ENCODE data around the gene OTUD1. TPM values are rescaled to one million over a fixed set of nuclear protein-coding genes. Genes with fewer than 3 reads are reported as not detected.

OTUD1 gene
- total RNA-seq, 2 donors from 2014 or later: 6.6 to 20.7 TPM

GRCh38 chr10:23414658-23415057 lies 24.2 kb upstream of the OTUD1 start:
- Histone ChIP-seq H3K9ac (ENCODE audit: low read depth in 2 of 2, low read length in 2 of 2) (no peak overlapping the region), H3K27me3 (no peaks in the 10 kb centered on the region), H3K9me3 (no peaks in the 10 kb centered on the region), H3K36me3 (no peaks in the 10 kb centered on the region), H3K4me1 (no peaks in the 10 kb centered on the region), H3K27ac (no peak overlapping the region), H3K4me3 (no peak overlapping the region)
- no peak for DNase-seq
- TF ChIP-seq, protein P1, sequence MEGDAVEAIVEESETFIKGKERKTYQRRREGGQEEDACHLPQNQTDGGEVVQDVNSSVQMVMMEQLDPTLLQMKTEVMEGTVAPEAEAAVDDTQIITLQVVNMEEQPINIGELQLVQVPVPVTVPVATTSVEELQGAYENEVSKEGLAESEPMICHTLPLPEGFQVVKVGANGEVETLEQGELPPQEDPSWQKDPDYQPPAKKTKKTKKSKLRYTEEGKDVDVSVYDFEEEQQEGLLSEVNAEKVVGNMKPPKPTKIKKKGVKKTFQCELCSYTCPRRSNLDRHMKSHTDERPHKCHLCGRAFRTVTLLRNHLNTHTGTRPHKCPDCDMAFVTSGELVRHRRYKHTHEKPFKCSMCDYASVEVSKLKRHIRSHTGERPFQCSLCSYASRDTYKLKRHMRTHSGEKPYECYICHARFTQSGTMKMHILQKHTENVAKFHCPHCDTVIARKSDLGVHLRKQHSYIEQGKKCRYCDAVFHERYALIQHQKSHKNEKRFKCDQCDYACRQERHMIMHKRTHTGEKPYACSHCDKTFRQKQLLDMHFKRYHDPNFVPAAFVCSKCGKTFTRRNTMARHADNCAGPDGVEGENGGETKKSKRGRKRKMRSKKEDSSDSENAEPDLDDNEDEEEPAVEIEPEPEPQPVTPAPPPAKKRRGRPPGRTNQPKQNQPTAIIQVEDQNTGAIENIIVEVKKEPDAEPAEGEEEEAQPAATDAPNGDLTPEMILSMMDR (IDR thresholded peaks at IDR 0.05): no peak
- intact Hi-C loops (cut with DNase I): no loop called here

DNA sequence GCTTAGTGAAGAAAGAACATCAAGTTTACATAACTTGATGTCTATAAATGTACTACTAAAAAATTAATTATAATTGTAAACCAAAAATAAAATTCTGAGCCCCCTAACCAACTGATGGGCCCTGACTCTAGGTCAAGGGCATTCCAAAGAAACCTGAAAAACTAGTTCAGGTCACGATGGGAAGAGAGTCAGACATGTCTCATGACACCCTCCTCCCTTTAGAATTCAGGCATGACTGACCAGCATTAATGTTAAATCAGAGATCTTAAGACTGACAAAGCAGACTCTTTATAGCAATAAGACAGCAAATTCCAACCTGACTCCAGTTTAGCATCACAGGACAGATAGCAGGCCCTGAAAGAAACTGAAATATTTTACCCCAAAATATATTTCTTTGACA lies 21.6 kb upstream of the OTUD1 start:
- no peak overlapping the region for H3K27ac ChIP-seq
- no peak for DNase-seq
- no peaks in the 10 kb centered on the region for H3K36me3 ChIP-seq
- no peak overlapping the region for H3K4me3 ChIP-seq
- H3K9me3 ChIP-seq: no peaks in the 10 kb centered on the region
- TF ChIP-seq, protein P1 (IDR thresholded peaks at IDR 0.05): no peak
- intact Hi-C loops (cut with DNase I): no loop called here
- no peaks in the 10 kb centered on the region for H3K27me3 ChIP-seq
- no peaks in the 10 kb centered on the region for H3K4me1 ChIP-seq
- no peak overlapping the region for H3K9ac ChIP-seq (ENCODE audit: low read depth in 2 of 2, low read length in 2 of 2)

DNA sequence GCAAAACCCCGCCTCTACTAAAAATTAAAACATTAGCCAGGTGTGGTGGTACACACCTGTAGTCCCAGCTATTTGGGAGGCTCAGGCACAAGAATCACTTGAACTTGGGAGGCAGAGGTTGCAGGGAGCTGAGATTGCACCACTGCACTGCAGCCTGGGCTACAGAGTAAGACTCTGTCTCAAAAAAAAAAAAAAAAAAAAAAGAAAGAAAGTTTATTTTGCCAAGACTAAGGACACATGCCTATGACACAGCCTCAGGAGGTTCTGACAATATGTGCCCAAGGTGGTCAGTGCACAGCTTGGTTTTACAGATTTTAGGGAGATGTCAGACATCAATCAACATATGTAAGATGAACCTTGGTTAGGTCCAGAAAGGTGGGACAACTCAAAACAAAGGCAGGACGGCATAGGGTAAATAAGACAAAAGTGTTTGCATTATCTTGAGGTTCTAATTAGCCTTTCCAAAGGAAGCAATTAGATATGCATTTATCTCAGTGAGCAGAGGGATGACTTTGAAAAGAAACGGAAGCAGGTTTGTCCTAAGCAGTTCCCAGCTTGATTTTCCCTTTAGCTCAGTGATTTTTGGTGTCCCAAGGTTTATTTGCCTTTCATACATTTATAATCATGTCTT lies 20.7 kb upstream of the OTUD1 start:
- TF ChIP-seq, protein P1 (IDR thresholded peaks at IDR 0.05): no peak
- H3K9me3 ChIP-seq: no peaks in the 10 kb centered on the region
- intact Hi-C loops (cut with DNase I): no loop called here
- no peak overlapping the region for H3K27ac ChIP-seq
- no peak for DNase-seq
- no peaks in the 10 kb centered on the region for H3K4me1 ChIP-seq
- no peak overlapping the region for H3K4me3 ChIP-seq
- H3K36me3 ChIP-seq: no peaks in the 10 kb centered on the region
- H3K9ac ChIP-seq (ENCODE audit: low read depth in 2 of 2, low read length in 2 of 2): no peak overlapping the region
- H3K27me3 ChIP-seq: no peaks in the 10 kb centered on the region

- H3K4me1 ChIP-seq: no peaks in the 10 kb centered on the region
- intact Hi-C loops (cut with DNase I): no loop called here
- no peak overlapping the region for H3K27ac ChIP-seq
- no peaks in the 10 kb centered on the region for H3K27me3 ChIP-seq
- H3K9me3 ChIP-seq: no peaks in the 10 kb centered on the region
- H3K4me3 ChIP-seq: no peak overlapping the region
- no peak overlapping the region for H3K9ac ChIP-seq (ENCODE audit: low read depth in 2 of 2, low read length in 2 of 2)
- TF ChIP-seq, protein P1 (IDR thresholded peaks at IDR 0.05): no peak
- no peak for DNase-seq
- no peaks in the 10 kb centered on the region for H3K36me3 ChIP-seq
Measured at GRCh38 chr10:23419201-23419600, 19.7 kb upstream of the OTUD1 start.

- H3K4me3 ChIP-seq: no peak overlapping the region
- no peaks in the 10 kb centered on the region for H3K36me3 ChIP-seq
- H3K9ac ChIP-seq (ENCODE audit: low read depth in 2 of 2, low read length in 2 of 2): no peak overlapping the region
- no peak overlapping the region for H3K27ac ChIP-seq
- TF ChIP-seq, protein P1 (IDR thresholded peaks at IDR 0.05): no peak
- no peaks in the 10 kb centered on the region for H3K9me3 ChIP-seq
- H3K27me3 ChIP-seq: no peaks in the 10 kb centered on the region
- no peak for DNase-seq
- intact Hi-C loops (cut with DNase I): no loop called here
- H3K4me1 ChIP-seq: no peaks in the 10 kb centered on the region
Measured at GRCh38 chr10:23419655-23420329, 19.1 kb upstream of the OTUD1 start.
